Ovary (tissue), 3 donors: Measurements from ENCODE around the gene TNIK.

Source experiments
- CTCF ChIP-seq, 3 donors: fragments of 450-650 bp in 2 of 3; fragments of 200-600 bp in 1 of 3; IDR thresholded peaks; one replicate each; pipeline versions ENCODE4 v1.5.1 to v1.8.0; 2016 to 2022; ENCODE audit warnings: antibody characterized with exemption in 3 of 3, mild to moderate bottlenecking in 1 of 3
- POLR2A ChIP-seq: fragments of 450-650 bp; IDR thresholded peaks from one replicate; pipeline ENCODE4 v1.6.1; 2017; ENCODE audit warnings: antibody characterized with exemption, mild to moderate bottlenecking, moderate library complexity
- donor health status: DM: no; HTN: no; CAD: no.

GRCh38 chr3:171237009-171237385 lies 223.2 kb downstream of the TNIK start:
- TF ChIP-seq CTCF (IDR thresholded peaks at IDR 0.05) (no peak), POLR2A (no peak)
